Measurements from ENCODE around the gene ISY1. TPM values are rescaled to one million over a fixed set of nuclear protein-coding genes. Genes with fewer than 3 reads are reported as not detected.
A peak's percentile ranks its signal among the peaks of the same experiment; 100 is the strongest.

The ISY1 gene
- total RNA-seq, 1 donor from 2014 or later, result 34.0 TPM

- peaks cover 7% of the 10 kb centered on the region for H3K36me3 Mint-ChIP-seq (ENCODE audit: insufficient read depth)
- H3K27ac Mint-ChIP-seq, result peak overlapping the region; percentile 96
- no peaks in the 10 kb centered on the region for H3K27me3 Mint-ChIP-seq
- TF ChIP-seq CTCF (IDR thresholded peaks at IDR 0.05; ENCODE audit: unreplicated experiment), result peak; percentile 15
- peaks cover 53% of the 10 kb centered on the region for H3K4me1 Mint-ChIP-seq (ENCODE audit: low read depth)
- DNase-seq (ENCODE audit: low spot score, unreplicated experiment), result peak; percentile 56
- peak overlapping the region; percentile 88 for H3K4me3 Mint-ChIP-seq (ENCODE audit: low read depth)
- no peaks in the 10 kb centered on the region for H3K9me3 Mint-ChIP-seq (ENCODE audit: low read depth)
These were observed 40.4 kb downstream of the ISY1 start for GRCh38 chr3:129120254-129121004.

GRCh38 chr3:129119365-129120100 lies 41.3 kb downstream of the ISY1 start:
- peak overlapping the region; percentile 96 for H3K27ac Mint-ChIP-seq
- TF ChIP-seq CTCF (IDR thresholded peaks at IDR 0.05; ENCODE audit: unreplicated experiment), result no peak
- peak overlapping the region; percentile 88 for H3K4me3 Mint-ChIP-seq (ENCODE audit: low read depth)
- H3K9me3 Mint-ChIP-seq (ENCODE audit: low read depth), result no peaks in the 10 kb centered on the region
- peaks cover 55% of the 10 kb centered on the region for H3K4me1 Mint-ChIP-seq (ENCODE audit: low read depth)
- H3K27me3 Mint-ChIP-seq, result no peaks in the 10 kb centered on the region
- no peak for DNase-seq (ENCODE audit: low spot score, unreplicated experiment)
- H3K36me3 Mint-ChIP-seq (ENCODE audit: insufficient read depth), result peaks cover 7% of the 10 kb centered on the region

- Mint-ChIP-seq H3K36me3 (ENCODE audit: insufficient read depth) (peaks cover 7% of the 10 kb centered on the region), H3K27ac (peak overlapping the region; percentile 96), H3K4me3 (ENCODE audit: low read depth) (peak overlapping the region; percentile 88), H3K27me3 (no peaks in the 10 kb centered on the region), H3K9me3 (ENCODE audit: low read depth) (no peaks in the 10 kb centered on the region), H3K4me1 (ENCODE audit: low read depth) (peaks cover 57% of the 10 kb centered on the region)
- DNase-seq (ENCODE audit: low spot score, unreplicated experiment), result no peak
- TF ChIP-seq CTCF (IDR thresholded peaks at IDR 0.05; ENCODE audit: unreplicated experiment), result no peak
These were observed 42.1 kb downstream of the ISY1 start for GRCh38 chr3:129118745-129119144.

- Mint-ChIP-seq H3K27ac (no peak overlapping the region), H3K36me3 (ENCODE audit: insufficient read depth) (peaks cover 8% of the 10 kb centered on the region), H3K9me3 (ENCODE audit: low read depth) (no peaks in the 10 kb centered on the region), H3K4me1 (ENCODE audit: low read depth) (peaks cover 43% of the 10 kb centered on the region), H3K4me3 (ENCODE audit: low read depth) (no peak overlapping the region), H3K27me3 (no peaks in the 10 kb centered on the region)
- TF ChIP-seq CTCF (IDR thresholded peaks at IDR 0.05; ENCODE audit: unreplicated experiment), result no peak
- no peak for DNase-seq (ENCODE audit: low spot score, unreplicated experiment)
These were observed 43.7 kb downstream of the ISY1 start for GRCh38 chr3:129117134-129117533.

- Mint-ChIP-seq H3K27ac (peak overlapping the region; percentile 9), H3K27me3 (no peaks in the 10 kb centered on the region), H3K9me3 (ENCODE audit: low read depth) (no peaks in the 10 kb centered on the region), H3K4me3 (ENCODE audit: low read depth) (peak overlapping the region; percentile 57), H3K4me1 (ENCODE audit: low read depth) (peaks cover 43% of the 10 kb centered on the region), H3K36me3 (ENCODE audit: insufficient read depth) (peaks cover 8% of the 10 kb centered on the region)
- DNase-seq (ENCODE audit: low spot score, unreplicated experiment), result no peak
- TF ChIP-seq CTCF (IDR thresholded peaks at IDR 0.05; ENCODE audit: unreplicated experiment), result no peak
These were observed 44.3 kb downstream of the ISY1 start for GRCh38 chr3:129116482-129116946.

Data from progenitor cell of endocrine pancreas (in vitro differentiated cells).